ENCODE data around the gene GLE1.

GLE1 gene

DNA sequence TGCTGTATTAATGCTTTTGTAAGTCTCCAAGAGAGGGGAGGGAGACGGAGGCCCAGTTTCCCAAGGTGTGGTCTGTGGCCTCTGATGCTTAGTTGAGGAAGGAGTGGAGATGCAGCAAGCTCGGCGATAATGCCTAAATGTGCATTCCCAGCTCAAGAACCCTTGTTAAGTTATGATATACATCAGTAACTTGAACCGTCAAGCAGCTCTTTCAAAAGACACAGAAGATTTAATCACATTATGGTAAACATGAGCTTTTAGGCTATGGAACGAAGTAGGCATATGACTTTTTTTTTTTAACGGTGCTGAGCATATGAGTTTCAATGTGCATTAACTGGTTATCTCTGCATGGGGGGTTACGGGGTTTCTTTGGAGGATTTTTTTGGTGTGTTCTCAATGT lies 22.3 kb upstream of the GLE1 start:
- H3F3A ChIP-seq (ENCODE audit: low read depth): no peaks in the 10 kb centered on the region
- H3K9me3 ChIP-seq (ENCODE audit: insufficient read depth, low read depth, low read length): no peaks in the 10 kb centered on the region
- H2AFZ ChIP-seq (ENCODE audit: low read length): no peak overlapping the region
- no peaks in the 10 kb centered on the region for H3K9me2 ChIP-seq (replicated peaks; ENCODE audit: low read depth, low read length)
- H3K27me3 ChIP-seq (ENCODE audit: insufficient read depth, low read length, poor library complexity, severe bottlenecking): no peaks in the 10 kb centered on the region
- no peak overlapping the region for H3K9ac ChIP-seq (ENCODE audit: low read depth, low read length, poor library complexity, severe bottlenecking)
- TF ChIP-seq EZH2phosphoT487 (IDR thresholded peaks at IDR 0.05; ENCODE audit: borderline replicate concordance): no peak
- TF ChIP-seq CTCF (conservative IDR thresholded peaks at IDR 0.05; ENCODE audit: low read length): no peak
- H4K20me1 ChIP-seq (ENCODE audit: insufficient read depth, low read length, poor library complexity, severe bottlenecking): no peaks in the 10 kb centered on the region
- no peaks in the 10 kb centered on the region for H3K79me2 ChIP-seq (ENCODE audit: insufficient read depth, low read length)
- no peaks in the 10 kb centered on the region for H3K4me1 ChIP-seq (ENCODE audit: insufficient read depth, low read length, poor library complexity, severe bottlenecking)
- H3K4me3 ChIP-seq (ENCODE audit: low read length, poor library complexity, severe bottlenecking): no peak overlapping the region
- H3K36me3 ChIP-seq (ENCODE audit: insufficient read depth, low read length): peaks cover 71% of the 10 kb centered on the region; the same call in 1 of the 2 replicates
- no peak overlapping the region for H3K4me2 ChIP-seq (ENCODE audit: low read depth, low read length, poor library complexity, severe bottlenecking)

DNA sequence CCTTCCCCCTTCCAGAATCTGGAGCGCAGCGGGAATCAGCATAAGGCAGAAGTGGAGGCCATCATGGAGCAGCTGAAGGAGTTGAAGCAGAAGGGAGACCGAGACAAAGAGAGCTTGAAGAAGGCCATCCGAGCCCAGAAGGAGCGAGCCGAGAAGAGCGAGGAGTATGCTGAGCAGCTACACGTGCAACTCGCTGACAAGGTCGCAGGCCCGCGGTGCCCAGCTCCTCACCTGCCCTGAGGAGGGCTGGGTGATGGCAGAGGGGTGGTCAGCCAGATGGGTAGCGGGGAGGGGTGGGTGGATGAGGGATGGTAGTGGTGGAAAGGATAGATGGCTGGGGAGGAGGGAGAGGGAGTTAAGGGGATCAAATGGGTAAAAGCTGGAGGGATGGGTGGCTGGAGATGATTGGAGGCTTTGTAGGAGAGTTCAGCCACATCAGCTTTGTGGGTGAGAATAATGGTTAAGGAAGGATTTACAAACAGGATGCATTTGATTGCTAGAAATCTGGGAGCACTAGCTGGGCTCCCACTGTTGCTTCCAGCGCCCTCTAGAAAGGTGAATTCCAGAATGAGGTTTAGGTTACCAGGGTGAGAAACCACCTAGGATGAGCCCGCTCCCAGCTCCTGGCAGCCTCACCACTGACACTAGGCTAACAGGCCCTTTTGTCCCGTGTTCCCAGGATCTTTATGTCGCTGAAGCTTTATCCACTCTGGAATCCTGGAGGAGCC lies 19.7 kb upstream of the GLE1 start:
- no peak overlapping the region for H3K9ac ChIP-seq (ENCODE audit: low read depth, low read length, poor library complexity, severe bottlenecking)
- H3K4me2 ChIP-seq (ENCODE audit: low read depth, low read length, poor library complexity, severe bottlenecking): no peak overlapping the region
- H2AFZ ChIP-seq (ENCODE audit: low read length): no peak overlapping the region
- H3K79me2 ChIP-seq (ENCODE audit: insufficient read depth, low read length): no peaks in the 10 kb centered on the region
- no peak for TF ChIP-seq EZH2phosphoT487 (IDR thresholded peaks at IDR 0.05; ENCODE audit: borderline replicate concordance)
- no peak for TF ChIP-seq CTCF (conservative IDR thresholded peaks at IDR 0.05; ENCODE audit: low read length)
- no peaks in the 10 kb centered on the region for H3K9me3 ChIP-seq (ENCODE audit: insufficient read depth, low read depth, low read length)
- no peak overlapping the region for H3K4me3 ChIP-seq (ENCODE audit: low read length, poor library complexity, severe bottlenecking)
- H3K9me2 ChIP-seq (replicated peaks; ENCODE audit: low read depth, low read length): no peaks in the 10 kb centered on the region
- H3F3A ChIP-seq (ENCODE audit: low read depth): no peaks in the 10 kb centered on the region
- H3K27me3 ChIP-seq (ENCODE audit: insufficient read depth, low read length, poor library complexity, severe bottlenecking): no peaks in the 10 kb centered on the region
- H3K4me1 ChIP-seq (ENCODE audit: insufficient read depth, low read length, poor library complexity, severe bottlenecking): no peaks in the 10 kb centered on the region
- H4K20me1 ChIP-seq (ENCODE audit: insufficient read depth, low read length, poor library complexity, severe bottlenecking): no peaks in the 10 kb centered on the region
- peaks cover 82% of the 10 kb centered on the region; the same call in 1 of the 2 replicates for H3K36me3 ChIP-seq (ENCODE audit: insufficient read depth, low read length)

DNA sequence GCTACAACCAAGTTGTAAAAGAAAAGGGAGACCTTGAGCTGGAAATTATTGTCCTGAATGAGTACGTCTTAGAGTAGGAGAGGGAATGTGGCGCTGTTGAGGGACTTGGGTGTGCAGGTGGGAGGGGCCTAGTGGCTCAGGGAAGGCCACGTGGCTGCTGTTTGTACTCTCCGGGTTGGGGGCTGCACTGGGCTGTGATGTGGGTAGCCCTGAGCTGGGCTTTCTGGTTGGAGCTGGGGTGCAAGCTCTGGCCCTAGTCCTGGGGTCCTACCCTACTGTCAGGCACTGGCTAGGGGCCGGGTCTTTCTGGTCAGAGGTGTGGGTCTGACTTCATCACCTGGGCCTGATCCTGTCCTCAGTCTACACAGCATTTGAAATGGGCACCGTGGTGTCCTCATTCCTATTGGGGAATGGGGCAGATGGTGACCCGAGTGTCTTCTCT lies 19.1 kb upstream of the GLE1 start:
- no peaks in the 10 kb centered on the region for H3K9me3 ChIP-seq (ENCODE audit: insufficient read depth, low read depth, low read length)
- H3F3A ChIP-seq (ENCODE audit: low read depth): no peaks in the 10 kb centered on the region
- no peak overlapping the region for H3K4me2 ChIP-seq (ENCODE audit: low read depth, low read length, poor library complexity, severe bottlenecking)
- no peaks in the 10 kb centered on the region for H3K9me2 ChIP-seq (replicated peaks; ENCODE audit: low read depth, low read length)
- H3K4me3 ChIP-seq (ENCODE audit: low read length, poor library complexity, severe bottlenecking): no peak overlapping the region
- H2AFZ ChIP-seq (ENCODE audit: low read length): no peak overlapping the region
- no peak overlapping the region for H3K9ac ChIP-seq (ENCODE audit: low read depth, low read length, poor library complexity, severe bottlenecking)
- no peaks in the 10 kb centered on the region for H4K20me1 ChIP-seq (ENCODE audit: insufficient read depth, low read length, poor library complexity, severe bottlenecking)
- TF ChIP-seq EZH2phosphoT487 (IDR thresholded peaks at IDR 0.05; ENCODE audit: borderline replicate concordance) (no peak), CTCF (conservative IDR thresholded peaks at IDR 0.05; ENCODE audit: low read length) (no peak)
- H3K27me3 ChIP-seq (ENCODE audit: insufficient read depth, low read length, poor library complexity, severe bottlenecking): no peaks in the 10 kb centered on the region
- H3K36me3 ChIP-seq (ENCODE audit: insufficient read depth, low read length): peaks cover 85% of the 10 kb centered on the region; the same call in 1 of the 2 replicates
- H3K79me2 ChIP-seq (ENCODE audit: insufficient read depth, low read length): no peaks in the 10 kb centered on the region
- no peaks in the 10 kb centered on the region for H3K4me1 ChIP-seq (ENCODE audit: insufficient read depth, low read length, poor library complexity, severe bottlenecking)
